Smooth muscle cell of the coronary artery (primary cell): ENCODE data around the gene GLRB. TPM values are rescaled to one million over a fixed set of nuclear protein-coding genes. Genes with fewer than 3 reads are reported as not detected.

Source experiments
- total RNA-seq: library from RNA; depleted of rRNA; stranded (reverse); fragments of >200 nt; gene quantifications from 2 replicates; pipeline ENCODE4 v1.2.3, GENCODE V29; 2014; ENCODE audit warnings: low replicate concordance

Gene GLRB
- total RNA-seq = 4.5 and 9.2 TPM in 2 replicates

GRCh38 chr4:157075811-157076577 is at the start of gene GLRB:
Gene GLRB (plus strand): TSS chr4:157076150. CDS start chr4:157078025, 1,875 bp downstream.

GRCh38 chr4:157220371-157220881 is 144.5 kb downstream of the GLRB start, which contains the start of gene GRIA2:
Gene GRIA2 (plus strand): TSS chr4:157220728. CDS start chr4:157221043, 315 bp downstream.

Other genes starting within 250 kb of the GLRB start
- gene PDGFC, start 104.4 kb upstream of the GLRB start, total RNA-seq = 22.7 and 37.8 TPM in 2 replicates
- gene GRIA2, start 144.6 kb downstream of the GLRB start, total RNA-seq = 0.59 TPM in 1 of 2 replicates, not detected in the other